M059J (cell line): ENCODE measurements around the gene DIS3L2. TPM values are rescaled to one million over a fixed set of nuclear protein-coding genes. Genes with fewer than 3 reads are reported as not detected.
A peak's percentile ranks its signal among the peaks of the same experiment; 100 is the strongest.

Source experiments
- DNase-seq: peaks from one replicate; pipeline ENCODE4 v3.0.0-alpha.2; 2012; ENCODE audit warnings: low read depth
- total RNA-seq: library from RNA; depleted of rRNA; stranded (reverse); fragments of >200 nt; shearing (Covaris generic); gene quantifications from 2 replicates; pipeline ENCODE4 v1.2.3, GENCODE V29; 2014

DIS3L2 gene
- total RNA-seq, 1 experiment from 2014 or later, result 10.6 TPM

- no peak for DNase-seq
These were observed 10.0 kb upstream of the DIS3L2 start for GRCh38 chr2:231951452-231952035.

GRCh38 chr2:231955758-231956472, 5.6 kb upstream of the DIS3L2 start:
- no peak for DNase-seq

- no peak for DNase-seq
These were observed 3.4 kb upstream of the DIS3L2 start for GRCh38 chr2:231957913-231958763.

- no peak for DNase-seq
These were observed 634 bp upstream of the DIS3L2 start for GRCh38 chr2:231960810-231961348.

- DNase-seq, result no peak
These were observed 3.6 kb downstream of the DIS3L2 start for GRCh38 chr2:231965102-231965501.

- no peak for DNase-seq
These were observed 5.4 kb downstream of the DIS3L2 start for GRCh38 chr2:231966886-231967285.

- DNase-seq, result no peak
These were observed 7.3 kb downstream of the DIS3L2 start for GRCh38 chr2:231968820-231969219.

- no peak for DNase-seq
These were observed 8.9 kb downstream of the DIS3L2 start for GRCh38 chr2:231970461-231970860.

GRCh38 chr2:231975001-231975400, 13.5 kb downstream of the DIS3L2 start:
- no peak for DNase-seq

GRCh38 chr2:231977430-231977829, 15.9 kb downstream of the DIS3L2 start:
- no peak for DNase-seq

DNA sequence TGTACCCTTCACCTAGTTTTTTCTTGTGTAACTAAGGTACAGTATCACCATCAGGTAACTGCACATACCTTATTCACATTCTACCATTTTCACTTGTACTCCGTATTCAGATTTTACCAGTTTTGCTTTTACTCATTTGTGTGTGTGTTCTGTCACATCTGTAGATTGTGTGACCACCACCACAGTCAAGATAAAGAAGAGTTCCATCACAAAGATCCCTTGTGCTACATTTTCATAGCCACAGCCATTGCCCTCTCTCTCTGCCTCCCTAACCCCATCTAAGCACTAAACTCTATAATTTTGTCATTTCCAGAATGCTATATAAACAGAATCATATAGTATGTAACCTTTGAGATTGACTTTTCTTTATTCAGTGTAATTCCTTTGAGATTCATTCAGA, 23.5 kb downstream of the DIS3L2 start:
- no peak for DNase-seq

DNA sequence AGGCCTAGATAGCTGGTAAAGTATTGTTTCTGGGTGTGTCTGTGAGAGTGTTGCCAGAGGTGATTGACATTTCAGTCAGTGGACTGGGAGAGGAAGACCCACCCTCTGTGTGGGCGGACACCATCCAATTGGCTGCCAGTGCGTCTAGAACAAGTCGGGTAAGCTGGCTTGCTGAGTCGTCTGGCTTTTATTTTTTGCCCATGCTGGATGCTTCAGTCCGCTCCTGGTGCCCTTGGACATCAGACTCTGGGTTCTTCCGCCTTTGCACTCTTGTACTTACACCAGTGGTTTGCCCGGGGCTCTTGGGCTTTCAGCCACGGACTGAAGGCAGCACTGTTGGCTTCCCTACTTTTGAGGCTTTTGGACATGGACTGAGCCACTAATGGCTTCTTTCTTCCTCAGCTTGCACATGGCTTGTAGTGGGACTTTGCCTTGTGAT, 24.3 kb downstream of the DIS3L2 start:
- DNase-seq, result no peak

- DNase-seq, result peak; percentile 20
These were observed 25.7 kb downstream of the DIS3L2 start for GRCh38 chr2:231987124-231987727.

GRCh38 chr2:231988179-231988866, 26.8 kb downstream of the DIS3L2 start:
- no peak for DNase-seq

DNA sequence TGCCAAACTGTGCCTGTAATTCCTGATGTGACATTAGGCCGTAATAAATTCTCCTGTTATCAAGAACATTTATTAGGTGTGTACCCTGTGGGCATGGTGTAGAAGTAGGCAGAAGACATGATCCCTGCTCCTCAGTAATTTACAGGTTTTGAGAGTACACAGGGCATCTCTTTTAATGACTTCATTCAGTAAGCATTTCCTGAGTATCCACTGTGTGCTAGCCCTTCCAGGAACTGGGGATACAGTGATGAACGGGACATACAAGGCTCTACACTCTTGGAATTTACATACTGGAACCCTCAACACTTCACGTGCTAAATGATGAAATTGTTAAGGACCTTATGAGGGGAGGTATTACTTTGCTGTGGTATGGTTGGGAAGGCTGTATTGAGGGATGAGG, 30.2 kb downstream of the DIS3L2 start:
- DNase-seq, result peak; percentile 51

DNA sequence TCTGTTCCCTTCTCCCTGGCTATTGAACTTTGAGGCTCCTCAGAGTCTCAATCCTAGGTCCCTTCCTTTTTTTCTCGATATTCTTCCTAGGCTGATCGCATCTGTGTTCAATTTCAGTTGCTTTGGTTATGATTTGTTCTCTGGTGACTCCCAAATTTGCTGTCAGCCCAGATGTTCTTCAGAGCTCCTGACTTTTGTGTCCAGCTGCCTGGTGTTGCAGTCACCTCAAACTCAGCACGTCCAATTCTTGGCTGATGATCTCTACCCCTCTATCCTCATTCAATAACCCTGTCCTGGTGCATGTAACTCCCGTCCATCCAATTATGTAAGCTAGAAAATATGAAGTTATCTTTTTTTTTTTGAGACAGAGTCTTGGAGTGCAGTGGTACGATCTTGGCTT, 31.4 kb downstream of the DIS3L2 start:
- DNase-seq, result no peak

DNA sequence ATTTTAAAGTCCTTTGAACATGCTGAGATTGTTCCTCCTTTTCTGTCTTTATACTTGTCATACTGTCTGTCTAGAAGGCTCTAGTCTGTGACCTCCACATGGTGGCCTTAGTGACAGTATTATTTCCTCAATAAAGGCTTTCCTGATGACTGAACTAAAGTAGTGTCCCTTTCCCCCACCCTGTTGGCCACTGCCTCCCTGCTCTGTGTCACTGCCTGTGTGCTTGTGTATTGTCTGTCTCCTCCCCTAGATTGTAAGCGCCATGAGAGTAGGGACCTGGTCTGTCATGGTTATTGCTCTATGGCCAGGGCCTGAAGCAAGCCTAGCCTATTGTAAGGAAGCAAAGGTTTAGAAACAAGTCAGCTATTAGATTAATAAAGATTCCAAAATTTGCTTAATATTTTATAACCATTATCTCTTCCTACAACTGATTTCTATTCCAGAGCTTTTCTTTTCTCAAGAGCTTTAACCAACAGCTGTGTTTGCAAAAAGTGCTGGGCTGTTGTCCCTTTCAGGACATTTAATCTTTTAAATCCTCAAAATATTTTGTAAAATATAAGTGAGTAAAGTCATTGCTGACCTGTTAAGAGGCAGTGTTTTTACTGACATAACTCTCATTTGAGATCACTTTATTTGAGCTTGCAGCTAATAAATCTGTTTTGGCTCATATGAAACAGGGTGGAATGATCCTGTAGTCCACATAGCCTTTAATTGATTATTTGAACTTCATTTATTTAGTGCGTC, 35.5 kb downstream of the DIS3L2 start:
- no peak for DNase-seq

GRCh38 chr2:231998046-231998445, 36.5 kb downstream of the DIS3L2 start:
- no peak for DNase-seq

DNA sequence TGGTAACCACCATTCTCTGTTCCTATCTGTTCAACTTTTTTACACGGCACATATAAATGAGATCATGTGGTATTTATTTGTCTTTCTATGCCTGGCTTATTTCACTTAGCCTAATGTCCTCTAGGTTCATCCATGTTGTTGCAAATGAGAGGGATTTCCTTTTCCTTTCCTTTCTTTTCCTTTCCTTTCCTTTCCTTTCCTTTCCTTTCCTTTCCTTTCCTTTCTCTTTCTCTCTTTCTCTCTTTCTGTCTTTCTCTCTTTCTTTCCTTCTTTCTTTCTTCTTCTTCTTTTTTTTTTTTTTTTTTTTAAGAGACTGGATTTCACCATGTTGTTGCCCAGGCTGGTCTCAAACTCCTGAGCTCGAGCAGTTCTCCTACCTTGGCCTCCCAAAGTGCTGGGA, 38.9 kb downstream of the DIS3L2 start:
- DNase-seq, result no peak

DNA sequence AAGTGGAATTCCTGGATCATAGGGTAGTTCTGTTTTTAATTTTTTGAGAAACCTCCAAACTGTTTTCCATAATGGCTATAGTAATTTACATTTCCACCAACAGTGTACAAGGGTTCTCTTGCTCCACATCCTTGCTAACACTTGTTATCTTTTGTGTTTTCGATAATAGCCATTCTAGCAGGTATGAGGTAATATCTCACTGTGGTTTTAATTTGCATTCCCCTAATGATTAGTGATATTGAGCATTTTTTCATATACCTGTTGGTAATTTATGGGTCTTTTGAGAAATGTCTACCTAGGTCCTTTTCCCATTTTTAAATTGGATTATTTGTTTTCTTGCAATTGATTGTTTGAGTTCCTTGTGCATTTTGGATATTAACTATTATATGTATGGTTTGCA, 39.6 kb downstream of the DIS3L2 start:
- no peak for DNase-seq

- DNase-seq, result no peak
These were observed 44.7 kb downstream of the DIS3L2 start for GRCh38 chr2:232006253-232006652.
